Uterus (tissue), 2 donors: ENCODE measurements around the gene CLSTN2.

Experiments
- POLR2A ChIP-seq, 2 donors: fragments of 450-650 bp; IDR thresholded peaks; one replicate each; pipeline ENCODE4 v1.6.1; 2016; ENCODE audit warnings: antibody characterized with exemption in 2 of 2, mild to moderate bottlenecking in 1 of 2, moderate library complexity in 1 of 2
- TF ChIP-seq, protein P1 (sequence below), 4 experiments: fragments of 200-600 bp in 2 of 4; fragments of 450-650 bp in 2 of 4; sonication (generic) in 2 of 4; IDR thresholded peaks; one replicate each; pipeline ENCODE4 v1.5.1; 2016 to 2019; ENCODE audit warnings: antibody characterized with exemption in 4 of 4, mild to moderate bottlenecking in 2 of 4, moderate library complexity in 1 of 4

DNA sequence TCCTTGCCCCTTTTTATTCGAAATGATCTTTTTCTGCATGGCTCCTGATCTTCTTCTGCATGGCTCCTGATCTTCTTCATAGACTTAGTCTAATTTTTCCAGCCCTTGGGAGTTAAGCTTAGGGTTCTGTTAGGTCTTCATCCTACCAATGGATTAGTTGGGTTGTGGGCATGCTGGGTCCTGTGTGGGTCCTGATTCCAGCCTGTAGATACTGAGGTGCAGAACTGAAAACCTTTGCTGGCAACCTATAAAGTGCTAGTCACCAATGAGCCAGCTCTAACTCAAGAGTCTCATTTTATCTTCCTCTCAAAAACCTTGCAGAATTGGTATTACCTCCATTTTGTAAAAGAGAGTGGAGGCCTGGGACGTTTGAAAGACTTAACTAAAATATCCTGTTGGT lies 229.2 kb downstream of the CLSTN2 start:
- TF ChIP-seq, protein P1, sequence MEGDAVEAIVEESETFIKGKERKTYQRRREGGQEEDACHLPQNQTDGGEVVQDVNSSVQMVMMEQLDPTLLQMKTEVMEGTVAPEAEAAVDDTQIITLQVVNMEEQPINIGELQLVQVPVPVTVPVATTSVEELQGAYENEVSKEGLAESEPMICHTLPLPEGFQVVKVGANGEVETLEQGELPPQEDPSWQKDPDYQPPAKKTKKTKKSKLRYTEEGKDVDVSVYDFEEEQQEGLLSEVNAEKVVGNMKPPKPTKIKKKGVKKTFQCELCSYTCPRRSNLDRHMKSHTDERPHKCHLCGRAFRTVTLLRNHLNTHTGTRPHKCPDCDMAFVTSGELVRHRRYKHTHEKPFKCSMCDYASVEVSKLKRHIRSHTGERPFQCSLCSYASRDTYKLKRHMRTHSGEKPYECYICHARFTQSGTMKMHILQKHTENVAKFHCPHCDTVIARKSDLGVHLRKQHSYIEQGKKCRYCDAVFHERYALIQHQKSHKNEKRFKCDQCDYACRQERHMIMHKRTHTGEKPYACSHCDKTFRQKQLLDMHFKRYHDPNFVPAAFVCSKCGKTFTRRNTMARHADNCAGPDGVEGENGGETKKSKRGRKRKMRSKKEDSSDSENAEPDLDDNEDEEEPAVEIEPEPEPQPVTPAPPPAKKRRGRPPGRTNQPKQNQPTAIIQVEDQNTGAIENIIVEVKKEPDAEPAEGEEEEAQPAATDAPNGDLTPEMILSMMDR (IDR thresholded peaks at IDR 0.05): no peak
- no peak for TF ChIP-seq POLR2A (IDR thresholded peaks at IDR 0.05)
